ENCODE results near the gene ADH6.

DNA sequence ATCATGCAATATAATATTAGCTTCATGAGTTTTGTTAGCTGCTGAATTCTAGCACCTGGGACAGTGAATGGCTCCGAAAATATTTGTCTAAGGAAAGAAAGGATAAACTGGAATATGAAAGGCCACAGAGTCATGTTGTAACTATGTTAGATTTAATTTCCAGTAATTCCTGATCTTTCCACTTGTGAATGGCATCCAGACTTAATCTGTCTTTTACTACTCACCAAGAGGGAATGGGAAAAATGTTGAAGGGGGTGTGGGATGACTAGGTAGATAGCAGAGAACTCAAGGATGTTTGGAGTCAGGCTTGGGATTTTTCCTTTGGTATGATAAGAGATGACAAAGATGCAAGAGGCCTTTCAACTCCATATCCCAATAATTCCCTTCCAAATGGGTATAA lies 9.4 kb downstream of the ADH6 start:
- TF ChIP-seq CTCF (IDR thresholded peaks at IDR 0.05) (no peak), POLR2A (IDR thresholded peaks at IDR 0.05) (no peak), EP300 (IDR thresholded peaks at IDR 0.05) (no peak)
